WI38 (cell line): ENCODE data around the gene SCAMP3.
A peak's percentile ranks its signal among the peaks of the same experiment; 100 is the strongest.

Source experiments
- H3K4me3 ChIP-seq: 2 replicates; pipeline ENCODE4 v1.5.1; 2011; ENCODE audit warnings: low read depth, mild to moderate bottlenecking, control low read depth, low read length
- CTCF ChIP-seq: IDR thresholded peaks from 2 replicates; pipeline ENCODE4 v1.5.1; 2012; ENCODE audit warnings: low read depth, mild to moderate bottlenecking, control low read depth, low read length

SCAMP3 gene

GRCh38 chr1:155206891-155207805 is 55.0 kb downstream of the SCAMP3 start:
- H3K4me3 ChIP-seq = peak overlapping the region; percentile 96
- TF ChIP-seq CTCF = peak; percentile 85
